Measurements from ENCODE around the gene PPM1D.
"Not testable (repeated sequence)": the region's sequence is repeated elsewhere in the genome, so short reads cannot be mapped to it uniquely, and the experiment has no call there.

PPM1D gene

GRCh38 chr17:60594170-60594569 lies 5.8 kb upstream of the PPM1D start:
- not testable (repeated sequence) for DNase-seq

DNA sequence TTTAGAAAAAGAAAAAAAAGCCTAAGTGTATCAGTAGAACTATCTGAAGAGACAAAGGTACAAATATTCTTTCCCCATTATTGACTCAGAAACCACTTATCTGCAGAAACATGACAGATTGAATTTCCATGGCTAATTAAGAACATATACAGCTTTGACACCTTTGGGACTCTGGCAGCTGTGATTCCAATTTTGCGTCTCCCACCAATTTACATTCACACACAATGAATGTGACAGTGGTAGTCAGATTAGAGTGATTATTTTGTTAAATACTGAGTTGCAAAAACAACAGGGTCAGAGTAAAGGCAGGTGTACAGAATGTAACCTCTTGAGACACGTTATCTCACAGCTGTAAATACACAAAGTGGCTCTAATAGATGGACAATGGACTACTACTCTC lies 5.3 kb upstream of the PPM1D start:
- DNase-seq = no peak

DNA sequence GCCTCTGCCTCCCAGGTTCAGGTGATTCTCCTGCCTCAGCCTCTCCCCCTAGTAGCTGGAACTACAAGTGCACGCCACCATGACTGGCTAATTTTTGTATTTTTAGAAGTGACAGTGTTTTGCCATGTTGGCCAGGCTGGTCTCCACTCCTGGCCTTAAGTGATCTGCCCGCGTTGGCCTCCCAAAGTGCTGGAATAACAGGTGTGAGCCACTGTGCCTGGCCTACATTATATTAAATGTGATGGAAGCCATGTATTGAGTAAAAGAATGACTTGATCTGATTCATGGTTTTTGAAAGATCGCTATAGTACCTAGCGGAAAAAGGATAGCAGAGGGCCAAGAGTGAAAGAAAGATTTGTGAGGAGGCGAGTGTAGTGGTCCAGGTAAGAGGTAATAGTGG lies 2.7 kb upstream of the PPM1D start:
- DNase-seq = no peak

DNA sequence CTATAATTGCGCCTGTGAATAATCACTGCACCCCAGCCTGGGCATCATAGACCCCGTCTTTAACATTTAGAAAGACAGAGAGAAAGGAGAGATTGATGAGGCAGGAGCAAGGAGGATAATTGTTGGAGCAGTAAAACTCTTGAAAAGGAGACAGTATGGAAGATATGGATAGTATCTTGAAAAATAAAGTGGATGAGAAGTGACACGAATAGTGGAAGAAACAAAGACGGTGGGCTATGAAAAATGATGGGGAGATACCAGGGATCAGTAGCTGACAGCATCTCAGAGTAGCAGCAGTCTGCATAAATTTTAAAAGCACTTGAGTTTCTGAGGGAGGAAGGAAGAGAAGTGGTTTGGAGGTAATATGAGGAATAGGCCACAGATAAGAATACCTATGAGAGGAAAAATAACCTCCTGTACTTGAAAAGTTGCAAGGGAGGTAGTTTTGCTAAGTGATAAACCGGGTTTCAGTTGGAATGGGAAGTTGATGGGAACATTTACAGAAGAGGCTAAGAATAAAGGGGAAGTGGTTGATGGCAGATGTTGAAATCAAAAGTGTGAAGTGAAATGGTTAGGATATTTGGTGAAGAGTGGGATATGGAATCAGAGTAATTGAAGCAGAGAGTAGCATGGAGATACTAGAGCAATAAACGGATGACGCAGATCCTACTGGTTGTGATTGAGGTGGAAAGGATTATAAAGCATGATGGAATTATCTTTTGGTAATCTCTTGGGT lies 1.8 kb upstream of the PPM1D start:
- no peak for DNase-seq

- DNase-seq = no peak
These were observed 773 bp upstream of the PPM1D start for GRCh38 chr17:60599220-60599619.

DNA sequence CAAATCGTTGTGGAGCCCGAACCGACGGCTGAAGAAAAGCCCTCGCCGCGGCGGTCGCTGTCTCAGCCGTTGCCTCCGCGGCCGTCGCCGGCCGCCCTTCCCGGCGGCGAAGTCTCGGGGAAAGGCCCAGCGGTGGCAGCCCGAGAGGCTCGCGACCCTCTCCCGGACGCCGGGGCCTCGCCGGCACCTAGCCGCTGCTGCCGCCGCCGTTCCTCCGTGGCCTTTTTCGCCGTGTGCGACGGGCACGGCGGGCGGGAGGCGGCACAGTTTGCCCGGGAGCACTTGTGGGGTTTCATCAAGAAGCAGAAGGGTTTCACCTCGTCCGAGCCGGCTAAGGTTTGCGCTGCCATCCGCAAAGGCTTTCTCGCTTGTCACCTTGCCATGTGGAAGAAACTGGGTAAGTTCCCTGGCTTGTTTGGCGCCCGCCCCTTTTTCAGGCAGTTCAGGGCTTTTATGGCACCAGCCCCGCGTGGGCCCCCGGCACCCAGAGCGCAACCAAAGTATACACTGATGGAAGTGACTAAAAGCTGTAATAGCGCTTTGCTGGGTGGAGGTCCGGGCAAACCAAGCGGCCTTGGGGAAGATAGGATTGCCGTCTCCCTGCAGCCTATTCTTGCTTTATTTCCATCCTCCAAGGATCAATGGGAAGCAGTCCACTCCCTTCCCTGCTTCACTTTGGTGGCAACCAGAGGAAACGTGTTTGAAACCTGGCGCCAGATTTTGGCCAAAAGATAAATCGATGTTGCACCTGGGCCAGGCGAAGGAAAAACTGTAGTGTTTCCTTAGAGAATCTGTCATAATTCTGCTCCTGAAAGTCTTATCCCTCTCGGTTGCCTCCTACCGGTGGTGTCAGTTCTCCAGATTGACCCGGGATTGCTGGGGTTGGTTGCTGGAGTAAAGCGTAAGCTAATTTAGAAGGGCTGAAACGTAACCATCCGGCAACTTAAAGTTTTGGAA lies 775 bp downstream of the PPM1D start:
- DNase-seq = peak; percentile 24

- no peak for DNase-seq
These were observed 1.7 kb downstream of the PPM1D start for GRCh38 chr17:60601447-60602384.

DNA sequence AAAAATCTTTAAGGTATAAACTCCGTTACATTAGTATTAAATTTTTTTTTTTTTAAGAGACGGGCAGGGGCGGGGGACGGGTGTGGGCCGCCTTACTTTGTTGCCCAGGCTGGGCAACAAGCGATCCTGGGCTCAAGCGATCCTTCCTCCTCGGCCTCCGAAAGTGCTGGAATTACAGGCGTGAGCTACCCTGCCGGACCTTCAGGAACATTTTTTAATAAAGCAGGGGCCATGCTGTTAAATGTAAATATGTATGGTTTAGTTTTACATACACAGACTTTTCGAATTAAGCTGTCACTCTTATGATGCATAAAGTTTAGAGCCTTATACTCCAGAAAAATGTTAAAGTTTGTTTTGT lies 2.4 kb downstream of the PPM1D start:
- no peak for DNase-seq

- DNase-seq = no peak
These were observed 2.9 kb downstream of the PPM1D start for GRCh38 chr17:60602871-60603270.

DNA sequence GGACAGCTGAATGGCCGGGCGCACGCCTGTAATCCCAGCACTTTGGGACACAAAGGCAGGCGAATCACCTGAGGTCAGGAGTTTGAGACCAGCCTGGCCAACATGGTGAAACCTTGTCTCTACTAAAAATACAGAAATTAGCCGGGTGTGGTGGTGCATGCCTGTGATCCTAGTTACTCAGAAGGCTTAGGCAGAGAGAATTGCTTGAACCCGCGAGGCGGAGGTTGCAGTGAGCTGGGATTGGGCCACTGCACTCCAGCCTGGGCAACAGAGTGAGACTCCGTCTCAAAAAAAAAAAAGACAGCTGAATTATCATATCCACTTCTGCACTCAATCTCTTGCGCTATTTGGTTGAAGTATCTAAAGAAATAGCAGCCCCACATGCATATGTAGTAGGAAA lies 3.5 kb downstream of the PPM1D start:
- DNase-seq = not testable (repeated sequence)

DNA sequence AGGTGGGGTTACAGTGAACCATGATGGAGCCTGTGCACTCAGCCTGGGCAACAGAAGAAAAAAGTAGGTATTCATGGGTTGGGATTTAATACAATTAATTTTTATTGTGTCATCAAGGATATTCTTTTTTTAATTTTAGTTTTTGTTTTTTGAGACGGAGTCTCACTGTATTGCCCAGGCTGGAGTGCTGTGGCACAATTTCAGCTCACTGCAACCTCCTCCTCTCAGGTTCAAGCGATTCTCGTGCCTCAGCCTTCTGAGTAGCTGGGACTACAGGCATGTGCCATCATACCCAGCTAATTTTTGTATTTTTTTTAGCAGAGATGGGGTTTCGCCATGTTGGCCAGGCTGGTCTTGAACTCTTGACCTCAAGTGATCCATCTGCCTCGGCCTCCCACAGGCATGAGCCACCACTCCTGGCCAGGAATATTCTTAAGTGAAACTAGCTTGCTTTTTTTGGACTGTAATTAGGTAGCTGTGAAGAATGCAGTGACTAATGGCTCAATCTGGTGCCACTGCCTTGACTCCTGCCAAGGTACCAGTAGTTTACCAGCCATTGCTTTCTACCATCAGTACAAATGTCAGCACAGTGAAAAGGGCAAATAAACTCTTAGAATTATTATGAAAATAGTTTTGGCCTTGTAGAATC lies 4.8 kb downstream of the PPM1D start:
- no peak for DNase-seq

GRCh38 chr17:60606036-60606435 lies 6.0 kb downstream of the PPM1D start:
- DNase-seq = no peak

DNA sequence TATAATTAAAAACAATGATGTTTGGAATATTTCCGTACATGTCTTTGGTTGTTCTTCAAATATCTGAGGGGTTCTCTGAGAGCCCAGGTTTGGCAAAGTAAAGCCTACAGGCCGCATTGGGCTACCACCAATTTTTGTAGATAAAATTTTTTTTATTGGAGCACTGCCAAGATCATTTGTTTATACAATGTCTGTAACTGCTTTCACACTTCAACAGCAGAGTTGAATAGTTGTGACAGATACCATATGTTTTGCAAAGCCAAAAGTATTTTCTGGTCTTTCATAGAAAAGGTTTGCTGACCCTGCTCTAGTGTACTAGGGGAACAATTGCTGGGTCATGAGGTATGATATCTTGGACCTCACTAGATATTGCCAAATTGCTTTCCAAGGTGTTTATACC lies 10.5 kb downstream of the PPM1D start:
- DNase-seq = no peak

DNA sequence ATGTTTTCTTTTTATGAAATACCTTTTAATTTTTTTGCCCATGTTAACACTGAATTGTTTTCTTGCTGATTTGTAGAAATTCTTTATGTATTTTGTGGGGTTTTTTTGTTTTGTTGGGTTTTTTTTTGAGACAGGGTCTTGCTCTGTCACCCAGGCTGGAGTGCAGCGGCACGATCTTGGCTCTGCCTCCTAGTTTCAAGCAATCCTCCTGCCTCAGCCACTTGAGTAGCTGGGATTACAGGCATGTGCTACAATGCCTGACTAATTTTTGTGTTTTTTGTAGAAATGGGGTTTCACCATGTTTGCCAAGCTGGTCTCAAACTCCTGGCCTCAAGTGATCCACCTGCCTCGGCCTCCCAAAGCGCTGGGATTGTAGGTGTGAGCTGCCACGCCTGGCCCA lies 11.3 kb downstream of the PPM1D start:
- DNase-seq = not testable (repeated sequence)

GRCh38 chr17:60613325-60613724 lies 13.3 kb downstream of the PPM1D start:
- DNase-seq = no peak

GRCh38 chr17:60613796-60614195 lies 13.8 kb downstream of the PPM1D start:
- DNase-seq = not testable (repeated sequence)

GRCh38 chr17:60614247-60614646 lies 14.3 kb downstream of the PPM1D start:
- DNase-seq = not testable (repeated sequence)

DNA sequence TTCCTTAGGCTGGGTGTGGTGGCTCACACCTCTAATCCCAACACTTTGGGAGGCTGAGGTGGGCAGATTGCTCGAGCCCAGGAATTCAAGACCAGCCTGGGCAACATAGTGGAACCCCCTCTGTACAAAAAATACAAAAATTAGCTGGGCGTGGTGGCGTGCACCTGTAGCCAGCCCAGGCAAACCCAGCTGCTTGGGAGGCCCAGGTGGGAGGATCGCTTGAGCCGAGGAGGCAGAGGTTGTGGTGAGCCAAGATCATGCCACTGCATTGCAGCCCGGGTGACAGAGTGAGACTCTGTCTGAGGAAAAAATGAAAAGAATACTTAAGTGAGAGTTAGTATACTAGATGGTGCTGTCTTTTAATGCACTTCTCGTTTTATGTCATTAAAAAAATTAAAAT lies 15.1 kb downstream of the PPM1D start:
- no peak for DNase-seq

DNA sequence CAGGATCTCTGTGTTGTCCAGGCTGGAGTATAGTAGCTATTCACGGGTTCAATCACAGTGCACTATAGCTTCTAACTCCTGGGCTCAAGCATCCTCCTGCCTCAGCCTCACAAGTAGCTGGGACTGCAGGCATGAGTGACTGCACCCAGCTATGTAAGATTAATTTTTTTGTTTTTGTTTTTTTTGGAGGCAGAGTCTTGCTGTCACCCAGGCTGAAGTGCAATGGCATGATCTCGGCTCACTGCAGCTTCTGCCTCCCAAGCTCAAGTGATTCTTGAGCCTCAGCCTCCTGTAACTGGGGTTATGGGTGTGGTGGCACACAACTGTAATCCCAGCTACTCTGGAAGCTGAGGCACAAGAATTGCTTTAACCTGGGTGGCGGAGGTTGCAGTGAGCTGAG lies 15.8 kb downstream of the PPM1D start:
- DNase-seq = no peak

- no peak for DNase-seq
These were observed 18.1 kb downstream of the PPM1D start for GRCh38 chr17:60618080-60618479.

DNA sequence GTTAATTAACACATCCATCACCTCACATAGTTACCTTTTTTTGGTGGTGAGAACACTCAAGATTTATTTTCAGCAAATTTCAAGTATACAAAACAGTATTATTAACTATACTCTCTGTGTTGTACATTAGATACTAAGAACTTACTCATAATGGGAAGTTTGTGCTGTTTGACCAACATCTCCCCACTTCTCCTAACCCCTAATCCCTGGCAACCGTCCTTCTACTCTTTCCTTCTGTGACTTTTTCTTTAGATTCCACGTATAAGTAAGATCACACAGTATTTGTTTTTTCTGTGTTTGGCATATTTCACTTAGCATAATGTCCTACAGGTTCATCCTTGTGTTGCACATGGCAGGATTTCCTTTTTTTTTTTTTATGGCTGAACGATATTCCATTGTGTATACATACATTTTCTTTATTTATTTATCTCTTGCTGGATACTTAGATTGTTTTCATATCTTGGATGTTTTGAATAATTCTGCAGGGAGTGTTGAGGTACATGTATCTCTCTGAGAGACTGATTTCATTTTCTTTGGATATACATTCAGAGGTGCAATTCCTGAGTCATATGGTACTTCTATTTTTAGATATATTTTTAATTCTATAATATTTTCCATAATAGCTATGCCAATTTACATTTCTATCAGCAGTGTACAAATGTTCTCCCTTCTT lies 19.0 kb downstream of the PPM1D start:
- no peak for DNase-seq

DNA sequence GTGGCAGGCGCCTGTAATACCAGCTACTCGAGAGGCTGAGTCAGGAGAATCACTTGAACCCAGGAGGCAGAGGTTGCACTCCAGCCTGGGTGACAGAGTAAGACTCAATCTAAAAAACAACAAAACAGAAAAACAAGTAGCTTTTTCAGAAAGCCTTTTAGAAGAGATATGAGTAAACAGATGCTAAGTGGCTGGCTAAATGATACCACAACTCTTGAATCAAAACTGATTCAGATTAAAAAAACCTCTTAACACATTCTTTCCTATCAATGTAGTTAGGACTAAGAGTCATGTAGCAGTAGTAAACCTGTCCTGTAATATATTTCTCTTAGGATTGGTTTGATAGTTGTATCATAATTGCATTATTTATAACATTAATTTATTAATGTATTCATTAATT lies 23.0 kb downstream of the PPM1D start:
- no peak for DNase-seq
